T47D (cell line): ENCODE results near the gene SVOPL.

Source experiments
- DNase-seq, 2 experiments: peaks; one replicate each; pipeline versions ENCODE4 v3.0.0 to v3.0.0-alpha.2; 2011 to 2012; ENCODE audit warnings: low read depth in 1 of 2, low spot score in 1 of 2
- JUND ChIP-seq: IDR thresholded peaks from 2 replicates; pipeline ENCODE4 v1.6.1; 2012; ENCODE audit warnings: low read depth
- in situ Hi-C: cut with HindIII; loops from 2 replicates; pipeline ENCODE4 v1.10.0; 2016; ENCODE audit warnings: low sequenced_read_pairs, low pct_unique_long_range_greater_than_20kb

SVOPL gene

GRCh38 chr7:138553805-138554204 is 147.4 kb downstream of the SVOPL start:
- in situ Hi-C loops: no loop called here
- TF ChIP-seq JUND: no peak
- no peak for DNase-seq

DNA sequence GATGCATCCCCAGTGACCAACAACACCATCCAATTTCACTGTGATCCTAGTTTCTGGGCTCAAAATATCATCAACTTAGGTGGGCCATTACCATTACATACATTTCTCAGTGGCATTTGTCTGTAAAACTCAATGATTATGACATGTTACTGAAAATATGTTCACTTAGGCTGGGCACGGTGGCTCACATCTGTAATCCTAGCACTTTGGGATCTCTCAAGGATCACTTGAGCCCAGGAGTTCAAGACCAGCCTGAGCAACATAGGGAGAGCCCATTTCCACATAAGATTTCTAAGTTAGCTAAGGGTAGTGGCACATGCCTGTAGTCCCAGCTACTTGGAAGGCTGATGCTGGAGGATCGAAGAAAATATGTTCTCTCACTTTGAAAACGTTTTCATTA is 150.1 kb downstream of the SVOPL start:
- in situ Hi-C loops: no loop called here
- TF ChIP-seq JUND: no peak
- DNase-seq: no peak

DNA sequence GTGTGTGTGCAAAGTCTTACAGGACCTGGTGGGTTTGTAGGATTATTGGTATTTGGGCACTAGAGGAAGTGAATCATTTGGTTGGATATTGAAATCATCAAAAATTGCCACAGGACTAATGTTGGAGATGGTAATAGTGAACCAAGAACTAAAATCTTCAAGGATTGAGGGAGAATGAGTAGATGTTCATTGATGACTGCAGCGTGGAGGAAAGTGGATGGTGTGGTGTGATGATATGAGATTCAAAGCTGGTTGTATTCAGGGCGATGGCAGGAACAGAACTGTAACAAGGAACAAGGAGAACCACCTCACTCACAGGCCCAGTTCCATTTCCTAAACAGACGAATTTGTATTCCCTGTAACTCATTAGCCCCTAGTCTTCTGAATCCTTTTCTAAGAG is 150.8 kb downstream of the SVOPL start:
- DNase-seq: no peak
- TF ChIP-seq JUND: no peak
- in situ Hi-C loops: no loop called here

DNA sequence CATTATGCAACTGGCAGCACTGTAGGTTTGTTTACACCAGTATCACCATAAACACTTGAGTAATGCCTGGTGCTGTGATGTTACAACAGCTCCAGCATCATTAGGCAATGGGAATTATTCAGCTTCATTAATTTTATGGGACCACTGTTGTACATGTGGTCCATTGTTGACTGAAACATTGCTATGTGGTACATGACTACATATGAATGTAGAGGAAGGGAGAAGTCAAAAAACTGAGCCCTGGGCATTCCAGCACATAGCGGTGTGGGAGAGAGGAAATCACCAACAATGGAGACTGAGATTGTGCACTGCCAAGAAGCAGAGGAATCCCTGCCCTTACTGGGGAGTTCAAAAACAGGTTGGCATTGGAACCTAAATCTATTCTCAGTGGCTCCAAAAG is 152.1 kb downstream of the SVOPL start:
- TF ChIP-seq JUND: no peak
- no peak for DNase-seq
- in situ Hi-C loops: no loop called here

DNA sequence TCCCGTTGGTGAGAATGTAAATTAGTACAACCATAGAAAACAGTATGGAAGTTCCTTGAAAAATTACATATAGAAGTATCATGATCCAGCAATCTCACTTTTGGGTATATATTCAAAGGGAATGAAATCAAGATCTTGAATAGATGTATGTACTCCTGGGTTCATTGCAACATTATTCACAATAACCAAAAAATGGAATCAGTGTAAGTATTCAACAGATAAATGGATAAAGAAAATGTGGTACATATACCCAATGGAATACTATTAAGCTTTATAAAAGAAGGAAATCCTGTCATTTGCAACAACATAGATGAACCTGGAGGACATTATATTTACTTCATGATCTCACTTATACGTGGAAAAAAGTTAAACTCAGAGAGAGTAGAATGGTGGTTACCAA is 154.3 kb downstream of the SVOPL start:
- in situ Hi-C loops: no loop called here
- DNase-seq: no peak
- no peak for TF ChIP-seq JUND

DNA sequence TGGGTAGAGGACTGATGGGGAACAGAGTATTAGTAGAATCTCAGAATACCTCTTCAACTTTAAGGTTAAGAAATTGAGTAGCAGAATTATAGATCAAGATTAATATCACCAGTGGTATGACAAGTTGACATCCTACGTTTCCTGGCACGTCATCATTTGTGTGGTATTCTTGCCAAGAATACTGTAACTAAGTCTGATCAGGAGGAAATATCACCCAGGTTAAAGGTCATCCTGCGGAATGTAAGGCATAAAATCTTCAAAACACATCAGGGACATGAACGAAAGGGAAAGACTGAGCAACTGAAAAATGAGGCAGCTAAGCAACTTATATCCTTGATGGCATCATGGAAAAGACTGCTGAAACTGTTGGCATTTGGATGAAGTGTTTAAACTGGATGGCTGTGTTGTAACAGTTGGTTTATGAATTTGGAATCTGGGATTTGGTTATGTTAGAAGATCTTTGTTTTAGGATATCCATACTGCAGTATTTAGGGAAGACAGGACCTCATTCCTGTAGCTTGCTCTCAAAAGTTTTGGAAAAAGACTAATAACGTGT is 155.0 kb downstream of the SVOPL start:
- in situ Hi-C loops: no loop called here
- TF ChIP-seq JUND: no peak
- DNase-seq: no peak

DNA sequence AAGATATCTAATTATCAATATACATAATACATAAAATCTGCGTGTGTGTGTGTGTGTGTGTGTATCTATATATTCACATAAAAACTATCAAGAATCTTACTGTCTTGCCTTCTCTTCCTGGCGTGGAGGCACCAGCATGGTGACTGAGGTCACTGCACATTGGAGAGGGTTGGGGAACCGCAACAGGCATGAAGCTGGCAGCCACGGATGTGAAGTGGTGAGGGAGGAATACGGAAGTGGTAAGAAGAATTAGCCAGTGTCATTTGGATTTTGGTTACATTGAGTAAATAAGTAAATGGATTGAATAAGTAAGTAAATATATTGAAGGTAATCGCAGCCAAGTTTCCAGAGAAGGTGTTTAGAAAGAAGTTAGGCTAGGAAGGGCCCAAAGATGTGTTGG is 156.0 kb downstream of the SVOPL start:
- in situ Hi-C loops: no loop called here
- no peak for TF ChIP-seq JUND
- peak in 1 of 2 experiments; percentile 20 for DNase-seq
